ENCODE results near the gene MTMR1. TPM values are rescaled to one million over a fixed set of nuclear protein-coding genes. Genes with fewer than 3 reads are reported as not detected.

The MTMR1 gene
- total RNA-seq, 1 donor from 2014 or later: 20.7 TPM

DNA sequence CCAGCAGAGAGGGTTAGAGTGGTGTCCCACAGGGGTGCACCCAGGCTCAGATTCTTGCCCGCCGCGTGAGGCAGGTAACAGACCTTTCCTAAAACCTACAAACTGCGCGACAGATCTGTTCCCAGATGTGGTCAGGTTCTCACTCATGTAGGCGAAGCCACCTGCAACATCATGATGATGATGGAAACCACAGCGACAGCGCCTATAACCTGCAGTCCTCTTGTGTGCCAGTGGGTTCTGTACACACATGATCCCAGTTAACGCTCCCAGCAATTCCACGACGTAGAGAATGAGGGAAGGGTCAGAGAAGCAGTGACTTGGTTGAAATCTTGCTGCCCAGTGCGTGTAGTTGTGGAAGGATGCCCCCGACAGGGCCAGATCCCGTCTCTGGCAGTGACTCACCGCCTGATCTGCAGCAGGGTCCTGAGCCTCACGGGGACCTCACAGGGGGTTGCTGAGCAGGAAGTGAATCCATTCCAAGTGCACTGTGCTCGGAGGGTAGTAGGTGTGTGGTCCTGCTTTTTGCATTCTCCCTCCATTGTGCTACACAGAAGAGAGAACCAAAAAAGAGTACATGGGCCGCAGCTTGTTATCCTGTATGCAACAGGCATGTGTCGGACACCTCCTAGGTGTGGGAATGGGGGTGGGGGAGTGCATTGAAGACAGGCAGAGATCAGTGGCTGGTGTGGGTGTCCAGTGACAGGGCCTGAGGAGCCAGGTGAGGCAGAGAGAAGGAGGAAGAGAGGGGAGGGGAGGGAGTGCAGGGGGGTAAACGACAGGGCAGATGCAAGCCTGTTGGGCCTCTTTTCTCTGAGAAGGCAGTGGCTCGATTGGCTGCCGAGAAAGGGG lies 66.6 kb downstream of the MTMR1 start:
- DNase-seq: no peak
- intact Hi-C loops (cut with micrococcal nuclease): no loop called here
- no peak for ATAC-seq

GRCh38 chrX:150761176-150761818 lies 68.1 kb downstream of the MTMR1 start:
- no peak for DNase-seq
- no peak for ATAC-seq
- intact Hi-C loops (cut with micrococcal nuclease): no loop called here

- intact Hi-C loops (cut with micrococcal nuclease): no loop called here
- DNase-seq (no peak), ATAC-seq (no peak)
Observed at GRCh38 chrX:150761819-150762216, 68.6 kb downstream of the MTMR1 start.

GRCh38 chrX:150762258-150763165 lies 69.3 kb downstream of the MTMR1 start:
- intact Hi-C loops (cut with micrococcal nuclease): no loop called here
- ATAC-seq (peak; percentile 25), DNase-seq (no peak)

DNA sequence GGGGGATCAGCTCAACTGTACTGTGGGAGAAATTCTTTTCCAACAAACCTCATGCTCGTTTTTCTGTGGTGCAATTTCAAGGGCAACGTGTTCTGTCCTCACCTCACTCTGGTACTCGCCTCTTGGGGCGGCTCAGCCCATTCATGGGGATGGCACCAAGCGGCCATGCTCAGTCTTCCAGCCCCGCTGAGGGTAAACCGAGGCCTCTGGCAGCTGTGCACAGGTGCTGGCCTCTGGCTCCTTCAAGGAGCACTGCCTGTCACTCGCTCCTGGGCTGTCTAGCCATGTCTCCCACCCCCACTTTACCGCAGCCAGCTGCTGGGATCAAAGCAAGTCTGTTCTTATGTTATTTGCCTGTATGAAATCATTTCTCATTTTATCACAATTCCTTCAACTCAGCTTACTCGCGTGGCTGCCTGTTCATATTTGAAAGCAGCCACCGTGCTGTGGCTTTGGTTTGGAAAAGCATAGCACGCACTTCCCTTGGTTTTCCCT lies 70.2 kb downstream of the MTMR1 start:
- DNase-seq: no peak
- intact Hi-C loops (cut with micrococcal nuclease): no loop called here
- no peak for ATAC-seq

DNA sequence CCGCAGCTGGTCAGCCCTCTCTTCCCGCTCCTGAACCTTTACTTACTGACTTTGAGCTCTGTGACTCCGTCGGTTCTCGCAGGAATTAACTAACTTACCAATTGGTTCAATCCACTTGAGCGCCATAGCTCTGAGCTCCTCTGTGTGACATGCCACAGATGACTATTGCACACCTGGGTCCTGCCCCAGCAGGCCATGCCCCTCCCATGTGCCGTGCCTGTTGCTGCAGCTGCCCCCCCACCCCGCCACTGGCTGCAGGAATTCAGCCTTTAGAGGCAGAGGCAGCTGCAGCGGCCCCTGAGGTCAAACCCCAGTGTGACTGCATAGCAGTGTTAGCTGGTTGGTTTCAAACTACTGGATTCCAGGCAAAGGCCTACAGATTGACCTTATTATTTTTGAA lies 70.6 kb downstream of the MTMR1 start:
- ATAC-seq (no peak), DNase-seq (no peak)
- intact Hi-C loops (cut with micrococcal nuclease): no loop called here

- intact Hi-C loops (cut with micrococcal nuclease): no loop called here
- ATAC-seq (no peak), DNase-seq (no peak)
Observed at GRCh38 chrX:150765237-150765636, 72.0 kb downstream of the MTMR1 start.

DNA sequence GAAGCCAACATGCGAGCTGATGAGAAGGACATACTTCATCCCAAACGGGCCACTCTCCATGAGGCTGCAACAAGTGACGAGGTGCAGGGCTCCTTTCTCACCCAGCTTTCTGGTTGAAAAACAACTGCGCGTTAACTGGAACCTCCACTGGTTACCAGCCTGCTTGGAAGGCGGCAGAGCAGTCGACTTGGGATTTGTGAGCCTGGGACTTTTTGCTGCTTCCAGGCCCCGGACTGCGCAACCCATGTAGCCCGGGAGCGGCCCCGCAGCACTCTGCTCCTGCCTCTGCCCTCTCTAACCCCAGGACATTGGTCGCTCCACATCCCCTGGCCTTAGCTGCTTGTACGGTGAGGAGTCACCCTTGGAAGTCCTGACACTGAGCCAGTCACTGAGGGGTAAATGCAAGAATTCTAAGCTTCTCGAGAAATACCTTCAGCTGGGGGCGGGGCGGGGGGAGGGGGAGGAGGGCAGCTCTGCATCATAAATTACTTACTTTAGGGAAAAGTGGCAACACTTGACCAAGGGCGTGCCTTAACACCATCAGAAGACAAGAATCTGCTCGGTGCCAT lies 72.7 kb downstream of the MTMR1 start:
- intact Hi-C loops (cut with micrococcal nuclease): no loop called here
- ATAC-seq: no peak
- DNase-seq: no peak

DNA sequence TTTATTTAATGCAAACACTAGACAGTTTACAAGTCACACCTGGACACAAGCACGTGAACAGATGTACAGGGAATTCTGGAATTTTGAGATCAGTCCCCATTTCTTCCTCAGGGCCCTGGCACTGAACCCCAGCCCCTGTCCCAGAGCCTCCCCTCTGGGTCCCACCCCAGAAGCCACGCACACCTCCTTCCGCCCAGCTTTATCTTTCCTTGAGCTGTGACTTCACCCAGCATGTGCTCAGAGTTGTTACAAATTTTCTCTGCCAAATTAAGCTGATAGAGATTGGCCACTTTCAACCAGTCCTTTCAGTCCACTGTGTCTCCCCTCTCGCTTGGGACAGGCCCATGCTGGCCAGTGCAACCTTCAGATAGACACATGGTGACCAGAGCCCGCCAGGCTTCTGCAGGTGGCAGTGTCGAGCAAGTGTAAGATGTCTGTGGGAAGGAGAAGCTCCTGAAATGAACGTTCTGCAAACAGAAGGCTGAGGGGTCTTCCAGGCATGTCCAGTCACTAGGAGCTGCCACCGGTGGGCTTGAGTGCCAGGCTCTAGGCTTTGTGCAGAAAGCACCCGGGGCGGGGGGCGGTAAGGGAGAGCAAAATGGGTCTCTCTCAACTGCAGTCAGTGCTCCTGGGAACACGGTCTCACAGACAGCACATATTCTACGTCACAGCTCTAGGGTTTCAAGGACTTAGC lies 73.3 kb downstream of the MTMR1 start:
- intact Hi-C loops (cut with micrococcal nuclease): no loop called here
- DNase-seq: no peak
- peak; percentile 15 for ATAC-seq

GRCh38 chrX:150767045-150767395 lies 73.8 kb downstream of the MTMR1 start:
- ATAC-seq (peak; percentile 54), DNase-seq (no peak)

DNA sequence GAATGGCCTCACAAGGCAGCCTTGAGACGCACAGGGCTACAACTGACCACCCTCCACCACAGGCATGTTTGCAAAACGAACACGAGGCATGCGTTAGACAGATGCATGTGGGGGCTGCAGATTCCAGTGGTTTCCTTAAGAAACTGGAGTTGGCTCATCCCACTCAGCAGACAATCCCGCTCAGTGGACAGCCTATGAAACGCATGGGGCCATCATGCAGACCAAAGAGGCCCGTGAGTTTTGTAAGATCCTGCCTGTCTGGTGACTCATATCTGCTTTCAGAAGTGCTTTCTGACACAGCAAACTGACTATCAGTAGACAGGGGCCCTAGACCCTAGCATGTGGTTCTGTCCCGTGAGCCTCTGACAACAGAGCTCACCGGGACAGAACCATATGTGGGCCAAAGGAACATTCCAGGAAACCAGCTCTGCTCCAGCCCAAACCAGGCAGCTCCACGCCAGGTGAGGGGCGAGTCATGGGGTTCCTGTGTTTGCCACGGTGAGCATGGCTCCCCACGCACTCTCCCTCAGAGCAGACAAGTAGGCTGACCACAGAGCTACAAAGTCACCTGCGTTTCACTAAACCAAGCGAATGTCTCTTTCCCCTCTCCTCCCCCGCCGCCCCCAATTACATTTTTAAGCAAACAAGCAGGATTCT lies 74.4 kb downstream of the MTMR1 start:
- no peak for DNase-seq
- ATAC-seq: peak; percentile 32
- intact Hi-C loops (cut with micrococcal nuclease): no loop called here

More at GRCh38 chrX:150767045-150767395, 73.8 kb downstream of the MTMR1 start:
- intact Hi-C loops (cut with micrococcal nuclease): no loop called here

DNA sequence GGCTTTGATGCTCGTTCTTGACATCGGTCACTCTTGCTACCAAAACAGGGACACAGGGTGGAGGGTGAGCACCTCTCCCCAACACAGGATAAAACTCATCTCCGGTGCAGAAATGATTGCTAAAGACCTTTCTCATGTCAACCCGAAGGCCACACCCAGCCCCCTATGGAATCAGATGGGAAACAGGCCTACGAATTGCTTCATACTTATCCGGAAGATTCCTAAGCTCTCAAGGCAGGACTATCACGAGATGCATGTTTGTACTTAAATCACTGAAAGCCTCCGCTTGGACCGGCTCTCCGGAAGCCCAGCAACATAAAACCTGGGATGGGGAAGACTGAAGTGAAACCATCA lies 74.9 kb downstream of the MTMR1 start:
- intact Hi-C loops (cut with micrococcal nuclease): no loop called here
- no peak for ATAC-seq
- DNase-seq: no peak

GRCh38 chrX:150768580-150769190 lies 75.5 kb downstream of the MTMR1 start:
- no peak for ATAC-seq
- DNase-seq: no peak
- intact Hi-C loops (cut with micrococcal nuclease): no loop called here

- DNase-seq (no peak), ATAC-seq (no peak)
- intact Hi-C loops (cut with micrococcal nuclease): no loop called here
Observed at GRCh38 chrX:150769408-150769807, 76.2 kb downstream of the MTMR1 start.

- no peak for DNase-seq
- no peak for ATAC-seq
- intact Hi-C loops (cut with micrococcal nuclease): loop anchor here (5.0 kb wide), 1 partner anchor 312 kb away; no protein-coding TSS in a partner anchor
Observed at GRCh38 chrX:150770623-150771022, 77.4 kb downstream of the MTMR1 start.

GRCh38 chrX:150771116-150771515 lies 77.9 kb downstream of the MTMR1 start:
- ATAC-seq (no peak), DNase-seq (no peak)
- intact Hi-C loops (cut with micrococcal nuclease): loop anchor here (5.0 kb wide), 1 partner anchor 311 kb away; no protein-coding TSS in a partner anchor

GRCh38 chrX:150772150-150772970 lies 79.2 kb downstream of the MTMR1 start:
- intact Hi-C loops (cut with micrococcal nuclease): loop anchor here (5.0 kb wide), 1 partner anchor 310 kb away; no protein-coding TSS in a partner anchor
- DNase-seq (peak; percentile 87), ATAC-seq (peak; percentile 89)
